NCI-H187 treated with DMSO at 0.1 percent for 48 hours (cell line): ENCODE measurements around the gene CARMIL3.
"Not testable (repeated sequence)": the region's sequence is repeated elsewhere in the genome, so short reads cannot be mapped to it uniquely, and the experiment has no call there.

Experiments
- DNase-seq: peaks from one replicate; lab custom pipeline; 2025; lab: John Stamatoyannopoulos, UW

The CARMIL3 gene

DNA sequence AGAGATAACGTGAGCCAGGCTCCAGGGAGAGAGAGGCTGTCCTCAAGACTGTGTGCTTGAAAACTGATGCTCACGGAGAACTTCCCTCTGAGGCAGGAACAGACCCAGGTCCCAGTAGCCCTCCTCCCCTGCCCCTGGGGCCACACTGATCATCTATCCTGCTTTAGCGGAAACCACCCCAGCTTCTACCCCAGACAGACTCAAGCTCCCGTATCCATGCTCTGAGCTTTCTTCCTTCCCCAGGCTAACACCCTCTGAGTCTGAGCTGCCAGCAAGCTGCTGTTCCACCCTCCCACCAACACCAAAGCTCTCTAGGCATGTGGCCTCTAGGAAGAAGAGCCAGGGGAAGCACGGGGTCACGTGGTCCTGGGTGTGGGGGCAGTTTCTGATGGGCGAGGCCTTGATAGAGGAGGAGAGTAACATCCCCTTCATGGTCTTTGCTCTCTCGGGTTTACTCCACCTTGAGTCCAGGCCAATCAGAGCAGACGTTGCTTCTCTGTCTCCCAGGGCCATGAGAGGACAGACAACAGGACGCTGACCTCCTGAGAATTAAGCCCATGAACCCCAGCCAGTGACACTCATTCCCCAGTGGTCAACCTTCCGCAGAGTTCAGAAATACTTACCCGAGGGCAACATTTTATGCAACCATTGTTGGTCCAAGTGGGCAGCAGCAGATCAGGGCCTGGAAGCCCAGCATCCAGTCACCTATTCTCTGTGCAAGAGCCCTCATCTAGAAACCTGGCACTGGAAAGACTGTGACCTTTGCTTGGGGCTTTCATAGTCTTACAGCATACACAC is 43.7 kb downstream of the CARMIL3 start:
- no peak for DNase-seq

GRCh38 chr14:24096545-24097181 is 44.9 kb downstream of the CARMIL3 start:
- DNase-seq, result no peak

GRCh38 chr14:24098229-24098926 is 46.6 kb downstream of the CARMIL3 start:
- no peak for DNase-seq

DNA sequence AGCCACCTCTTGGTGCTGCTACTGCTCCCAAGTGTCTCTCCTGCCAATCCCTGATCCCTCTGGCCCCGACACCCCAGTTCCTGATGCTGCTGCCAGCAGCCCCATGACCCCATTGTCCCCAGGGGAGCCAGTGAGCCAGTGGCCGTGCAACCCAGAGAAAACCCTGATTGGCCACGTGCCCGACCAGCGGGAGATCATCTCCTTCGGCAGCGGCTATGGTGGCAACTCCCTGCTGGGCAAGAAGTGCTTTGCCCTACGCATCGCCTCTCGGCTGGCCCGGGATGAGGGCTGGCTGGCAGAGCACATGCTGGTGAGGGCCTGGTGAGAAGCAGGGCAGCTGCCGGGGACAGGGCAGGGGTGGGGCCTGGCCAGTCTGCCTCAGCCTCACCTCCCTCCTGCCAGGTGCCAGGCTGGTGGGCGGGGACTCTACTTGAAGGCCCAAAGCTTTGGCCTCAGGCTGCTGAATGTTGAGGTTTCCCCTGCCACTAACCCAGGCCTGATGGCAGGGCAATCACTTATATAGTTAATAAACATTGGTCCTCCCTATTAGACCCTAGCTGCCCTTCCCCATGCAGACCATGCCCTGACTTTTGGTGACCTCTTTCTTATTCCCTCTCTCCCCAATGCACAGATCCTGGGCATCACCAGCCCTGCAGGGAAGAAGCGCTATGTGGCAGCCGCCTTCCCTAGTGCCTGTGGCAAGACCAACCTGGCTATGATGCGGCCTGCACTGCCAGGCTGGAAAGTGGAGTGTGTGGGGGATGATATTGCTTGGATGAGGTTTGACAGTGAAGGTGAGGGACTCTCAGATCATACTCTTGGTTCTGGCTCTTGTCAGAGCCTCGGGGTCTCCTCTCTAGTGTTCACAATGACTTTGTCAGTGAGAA is 47.4 kb downstream of the CARMIL3 start:
- no peak for DNase-seq

DNA sequence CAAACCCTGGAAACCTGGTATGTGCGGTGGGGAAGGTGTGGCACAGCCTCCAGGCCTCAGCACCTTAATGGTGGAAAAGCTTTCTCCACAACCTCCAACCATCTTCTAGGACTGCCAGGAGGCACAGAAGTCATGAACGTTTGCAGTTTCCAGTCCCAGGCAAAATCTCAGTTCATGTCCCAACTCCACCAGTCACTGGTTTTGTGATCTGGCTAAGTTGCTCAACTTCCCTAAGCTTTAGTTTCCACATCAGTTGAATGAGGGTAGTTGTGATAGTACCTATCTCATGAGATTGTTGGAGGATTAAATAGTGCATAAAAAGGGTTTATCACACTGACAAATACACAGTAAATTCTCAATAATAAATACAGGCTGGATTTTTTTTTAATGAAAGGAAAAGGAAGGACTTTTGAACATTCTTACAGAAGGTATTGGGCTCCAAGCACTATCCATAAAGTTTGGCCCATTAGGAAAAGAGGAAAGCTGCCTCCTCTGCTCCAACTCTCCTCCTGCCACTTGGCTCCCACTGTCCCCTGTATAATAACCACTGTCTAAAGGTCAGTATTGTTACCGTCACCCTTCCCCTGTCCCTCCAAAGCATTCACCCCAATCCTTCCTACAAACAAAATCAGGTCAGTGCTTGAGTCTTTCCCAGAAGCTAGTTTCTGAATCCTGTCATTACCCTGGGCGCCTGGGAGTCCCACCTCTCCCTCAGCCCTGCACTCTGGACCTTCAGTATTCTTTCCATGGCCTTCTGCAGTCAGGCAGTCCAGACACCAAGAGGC is 48.6 kb downstream of the CARMIL3 start:
- DNase-seq, result no peak

DNA sequence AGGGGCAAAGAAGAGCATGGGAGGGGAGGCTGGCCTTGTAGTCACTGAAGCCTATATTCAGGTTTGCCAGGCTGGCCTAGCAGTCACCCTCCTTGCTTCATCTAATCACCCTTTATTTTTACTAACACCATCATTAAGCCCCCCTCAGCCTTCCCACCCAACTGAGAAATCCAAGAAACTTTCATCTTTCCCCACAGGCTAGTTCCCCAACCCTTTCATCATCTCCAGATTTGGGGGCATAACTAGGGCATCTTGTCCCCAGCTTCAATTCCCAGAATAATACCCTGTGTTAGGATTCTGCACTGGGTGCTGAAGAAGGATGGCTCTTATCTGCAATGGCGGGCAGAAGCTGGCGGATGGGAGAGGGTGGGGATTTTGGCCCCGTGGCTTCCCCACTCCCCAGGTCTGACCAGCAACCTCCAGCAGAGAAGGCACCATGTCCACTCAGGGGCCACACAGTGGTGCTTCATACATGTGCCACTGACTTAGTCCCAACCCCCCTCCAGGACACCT is 49.2 kb downstream of the CARMIL3 start:
- DNase-seq, result no peak

GRCh38 chr14:24102357-24103048 is 50.7 kb downstream of the CARMIL3 start:
- DNase-seq, result no peak

GRCh38 chr14:24103451-24103850 is 51.6 kb downstream of the CARMIL3 start:
- DNase-seq, result no peak

DNA sequence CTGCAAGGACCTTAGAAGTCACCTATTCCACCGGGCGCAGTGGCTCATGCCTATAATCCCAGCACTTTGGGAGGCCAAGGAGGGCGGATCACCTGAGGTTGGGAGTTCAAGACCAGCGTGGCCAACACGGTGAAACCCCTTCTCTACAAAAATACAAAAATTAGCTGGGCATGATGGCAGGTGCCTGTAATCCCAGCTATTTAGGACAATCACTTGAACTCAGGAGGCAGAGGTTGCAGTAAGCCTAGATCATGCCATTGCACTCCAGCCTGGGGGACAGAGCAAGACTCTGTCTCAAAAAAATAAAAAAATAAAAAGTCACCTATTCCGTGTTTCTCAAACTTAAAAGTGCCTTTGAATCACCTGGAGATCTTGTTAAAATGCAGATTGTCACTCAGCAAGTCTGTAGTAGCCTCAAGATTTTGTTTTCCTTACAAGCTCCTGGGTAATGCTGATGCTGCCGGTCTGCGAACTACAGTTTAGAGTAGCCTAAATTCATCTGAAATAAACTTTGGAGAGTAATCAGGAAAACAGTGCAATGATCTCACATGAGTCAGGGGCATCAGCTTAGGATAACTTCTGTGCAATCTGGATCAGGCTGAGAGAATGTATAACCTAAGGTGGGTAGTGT is 53.9 kb downstream of the CARMIL3 start:
- not testable (repeated sequence) for DNase-seq

DNA sequence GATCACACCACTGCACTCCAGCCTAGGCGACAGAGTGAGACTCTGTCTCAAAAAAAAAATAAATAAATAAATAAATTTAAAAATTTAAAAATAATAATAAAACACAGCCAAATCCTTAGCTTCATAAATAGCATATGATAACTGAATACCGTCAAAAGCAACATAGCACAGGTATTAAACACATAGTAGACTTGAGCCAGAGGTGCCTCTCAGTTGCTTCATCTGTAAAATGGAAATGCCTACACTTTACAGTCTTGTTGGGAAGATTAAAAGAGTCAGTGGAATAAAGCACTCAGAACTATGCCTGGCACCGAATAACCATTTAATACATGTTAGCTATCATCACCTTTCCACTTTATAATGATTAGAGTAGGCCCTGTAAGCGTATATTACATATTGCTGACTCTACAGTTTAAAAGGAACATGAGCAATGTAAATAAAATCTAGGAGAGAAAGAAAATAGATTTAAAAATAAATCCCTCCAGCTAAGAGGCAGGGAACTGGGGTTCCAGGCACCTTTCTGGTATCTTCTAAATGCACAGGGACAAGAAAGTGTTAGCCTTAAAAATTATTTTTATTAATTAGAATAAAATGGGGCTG is 55.0 kb downstream of the CARMIL3 start:
- DNase-seq, result no peak

- DNase-seq, result no peak
These were observed 56.6 kb downstream of the CARMIL3 start for GRCh38 chr14:24108336-24108874.

DNA sequence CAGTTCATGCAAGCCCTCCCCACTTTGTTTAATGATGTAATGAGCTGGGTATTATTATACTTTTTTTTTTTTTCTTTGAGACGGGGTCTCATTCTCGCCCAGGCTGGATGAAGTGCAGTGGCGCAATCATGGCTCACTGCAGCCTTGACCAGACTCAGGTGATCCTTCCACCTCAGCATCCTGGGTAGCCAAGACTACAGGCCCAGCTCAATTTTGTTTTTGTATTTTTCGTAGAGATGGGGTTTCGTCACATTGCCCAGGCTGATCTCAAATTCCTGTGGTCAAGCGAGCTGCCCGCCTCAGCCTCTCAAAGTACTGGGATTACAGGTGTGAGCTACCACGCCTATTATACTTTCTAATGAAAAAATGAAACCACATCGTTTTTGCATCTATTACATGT is 58.3 kb downstream of the CARMIL3 start:
- DNase-seq, result no peak

GRCh38 chr14:24110523-24110922 is 58.7 kb downstream of the CARMIL3 start:
- no peak for DNase-seq

DNA sequence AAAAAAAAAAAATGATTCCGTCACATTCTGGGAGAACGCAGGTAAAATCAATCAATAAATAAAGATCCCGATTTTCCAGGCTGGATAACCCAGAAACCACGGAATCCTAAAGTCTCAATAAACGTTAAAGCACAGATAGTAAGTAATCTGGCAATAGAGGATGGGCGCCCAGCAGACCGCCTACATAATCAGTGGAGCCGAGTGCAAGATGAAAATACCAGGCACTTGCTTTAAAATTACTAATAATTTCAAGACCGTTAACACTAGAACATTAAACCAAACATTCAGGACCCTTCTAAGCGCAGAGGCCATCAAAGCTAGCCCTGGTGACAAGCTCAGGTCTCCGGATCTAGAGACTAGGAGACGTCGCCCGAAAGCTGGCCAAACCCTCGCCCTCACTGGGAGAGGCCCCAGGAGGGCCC is 61.6 kb downstream of the CARMIL3 start:
- no peak for DNase-seq

DNA sequence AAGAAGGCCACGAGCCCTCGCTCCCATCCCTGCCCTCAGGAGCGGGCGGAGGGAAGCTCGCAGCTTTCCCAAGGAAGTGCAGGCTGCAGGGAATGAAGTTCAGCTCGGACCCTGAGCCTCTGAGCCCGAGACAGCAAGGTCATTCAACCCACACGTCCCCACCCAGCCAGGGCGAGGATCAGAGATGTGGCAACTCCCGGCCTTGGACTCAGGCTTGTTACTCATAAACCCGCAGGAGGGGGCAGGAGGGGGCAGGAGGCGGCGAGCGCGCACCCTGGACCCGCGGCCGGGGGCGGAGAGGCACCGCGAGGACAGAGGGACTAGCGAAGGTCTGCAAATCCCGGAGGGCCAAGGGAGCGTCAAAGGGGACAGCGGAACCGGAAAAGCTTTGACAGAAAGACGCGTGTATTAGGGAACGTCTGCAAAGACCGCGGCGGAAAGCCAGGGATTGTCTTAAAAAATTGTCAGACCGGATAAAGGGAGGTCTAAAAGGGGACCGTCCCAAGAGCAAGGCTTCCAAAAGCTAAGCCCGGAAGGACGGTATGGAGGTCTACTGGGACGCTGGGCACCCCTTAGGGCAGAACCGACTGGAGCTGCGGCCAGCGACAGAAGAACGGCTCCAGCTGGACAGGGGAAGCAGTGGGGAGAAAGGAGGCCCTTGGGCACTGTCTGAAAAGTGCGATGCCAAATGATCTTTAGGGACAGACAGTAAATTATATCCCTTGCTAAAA is 62.2 kb downstream of the CARMIL3 start:
- peak; percentile 65 for DNase-seq

GRCh38 chr14:24114532-24115421 is 63.0 kb downstream of the CARMIL3 start, which contains the start of the genes DCAF11 and NRL:
Gene DCAF11, plus strand, starts transcription at chr14:24114777. Its CDS starts 818 bp downstream, at chr14:24115595.
Gene NRL, minus strand, starts transcription at chr14:24114949. Its CDS starts 32,101 bp downstream, at chr14:24082848.
- DNase-seq, result peak; percentile 99
